GM12878 (cell line): ENCODE measurements around the gene ZNF324. TPM values are rescaled to one million over a fixed set of nuclear protein-coding genes. Genes with fewer than 3 reads are reported as not detected.

ENCODE experiments used
- CBFB ChIP-seq: IDR thresholded peaks from 2 replicates; pipeline ENCODE4 v1.6.1; 2016; ENCODE audit warnings: antibody characterized with exemption, low read depth
- CREM ChIP-seq: IDR thresholded peaks from 2 replicates; pipeline ENCODE4 v1.6.1; 2014; ENCODE audit warnings: antibody characterized with exemption, low read depth
- FOXK2 ChIP-seq: fragments of 450-650 bp; IDR thresholded peaks from 2 replicates; pipeline ENCODE4 v1.6.1; 2017; ENCODE audit warnings: mild to moderate bottlenecking, moderate library complexity
- GABPA ChIP-seq: IDR thresholded peaks from 2 replicates; pipeline ENCODE4 v1.6.1; 2014; ENCODE audit warnings: antibody characterized with exemption, low read depth, mild to moderate bottlenecking, inconsistent platforms
- IKZF1 ChIP-seq: fragments of 450-650 bp; conservative IDR thresholded peaks from 2 replicates; pipeline ENCODE4 v1.6.1; 2017; ENCODE audit warnings: antibody characterized with exemption, mild to moderate bottlenecking
- PML ChIP-seq: IDR thresholded peaks from 2 replicates; pipeline ENCODE4 v1.6.1; 2012; ENCODE audit warnings: low read length, inconsistent platforms
- POLR2A ChIP-seq: IDR thresholded peaks from 2 replicates; pipeline ENCODE4 v1.6.1; 2011; ENCODE audit warnings: low read depth, mild to moderate bottlenecking, low read length
- POLR2AphosphoS5 ChIP-seq: IDR thresholded peaks from 2 replicates; pipeline ENCODE4 v1.6.1; 2011; ENCODE audit warnings: mild to moderate bottlenecking, low read length, inconsistent platforms
- RAD51 ChIP-seq: fragments of 450-650 bp; IDR thresholded peaks from 2 replicates; pipeline ENCODE4 v1.6.1; 2016; ENCODE audit warnings: moderate library complexity, mild to moderate bottlenecking, inconsistent platforms
- SIN3A ChIP-seq: IDR thresholded peaks from 2 replicates; pipeline ENCODE4 v1.6.1; 2012; ENCODE audit warnings: low read depth, low read length, improper control_type of control experiment
- SMARCA5 ChIP-seq: fragments of 450-650 bp; IDR thresholded peaks from 2 replicates; pipeline ENCODE4 v1.6.1; 2017; ENCODE audit warnings: mild to moderate bottlenecking
- SP1 ChIP-seq: IDR thresholded peaks from one replicate; pipeline ENCODE4 v1.6.1; 2011; ENCODE audit warnings: low read depth, low read length
- TAF1 ChIP-seq: IDR thresholded peaks from 2 replicates; pipeline ENCODE4 v1.6.1; 2011; ENCODE audit warnings: mild to moderate bottlenecking, low read depth, low read length, borderline replicate concordance
- TBL1XR1 ChIP-seq: IDR thresholded peaks from 2 replicates; pipeline ENCODE4 v1.6.1; 2012; ENCODE audit warnings: low read depth, low read length, improper control_type of control experiment
- ZNF207 ChIP-seq: fragments of 450-650 bp; IDR thresholded peaks from 2 replicates; pipeline ENCODE4 v1.6.1; 2014; ENCODE audit warnings: antibody characterized with exemption, mild to moderate bottlenecking, borderline replicate concordance
- ZNF24 ChIP-seq: fragments of 450-650 bp; IDR thresholded peaks from 2 replicates; pipeline ENCODE4 v1.6.1; 2017; ENCODE audit warnings: antibody characterized with exemption, mild to moderate bottlenecking
- polyA plus RNA-seq, 11 experiments: library from polyadenylated mRNA; depleted of rRNA in 4 of 11; unstranded in 6 of 11; stranded (reverse) in 5 of 11; fragments of >200 nt; fragmentation: Nextera tagmentation in 4 of 11; fragmentation: Illumina TruSeq in 1 of 11; extraction: Ambion mirVana in 4 of 11; extraction: Trizol in 1 of 11; gene quantifications; 1 replicate in 1 of 11; 2 replicates in 10 of 11; pipeline versions ENCODE4 v1.2.1 to v1.2.3, GENCODE V29; 2011 to 2016; ENCODE audit warnings: inconsistent platforms in 2 of 11, missing spikeins in 2 of 11, low read depth in 1 of 11
- total RNA-seq, 4 experiments: library from RNA; depleted of rRNA in 3 of 4; stranded (reverse); fragments of >200 nt in 3 of 4; fragmentation: Illumina TruSeq in 1 of 4; extraction: Trizol in 1 of 4; gene quantifications; 2 replicates each; pipeline versions ENCODE4 v1.2.1 to v1.2.3, GENCODE V29; 2013 to 2021
- TF ChIP-seq, protein P1 (sequence below): fragments of 450-650 bp; IDR thresholded peaks from 2 replicates; pipeline ENCODE4 v1.6.1; 2016; ENCODE audit warnings: mild to moderate bottlenecking, moderate library complexity, borderline replicate concordance
- TF ChIP-seq, protein P2 (sequence below): fragments of 450-650 bp; IDR thresholded peaks from 2 replicates; pipeline ENCODE4 v1.6.1; 2018; ENCODE audit warnings: borderline replicate concordance, mild to moderate bottlenecking; ENCODE audit not compliant: partially characterized antibody
- TF ChIP-seq, protein P3 (sequence below): IDR thresholded peaks from 2 replicates; pipeline ENCODE4 v1.6.1; 2012; ENCODE audit warnings: low read depth, low read length, improper control_type of control experiment
- TF ChIP-seq, protein P4 (sequence below): IDR thresholded peaks from 2 replicates; pipeline ENCODE4 v1.6.1; 2011; ENCODE audit warnings: low read depth, low read length, improper control_type of control experiment, borderline replicate concordance
- TF ChIP-seq, protein P5 (sequence below): fragments of 450-650 bp; IDR thresholded peaks from 2 replicates; pipeline ENCODE4 v1.6.1; 2016; ENCODE audit warnings: mild to moderate bottlenecking

The ZNF324 gene
- total and polyA plus RNA-seq, 10 of the 15 experiments (the other 5 are each of a cell fraction or from before 2014, with no cell fraction given), result 0.71 to 13.9 (median 7.0) TPM

DNA sequence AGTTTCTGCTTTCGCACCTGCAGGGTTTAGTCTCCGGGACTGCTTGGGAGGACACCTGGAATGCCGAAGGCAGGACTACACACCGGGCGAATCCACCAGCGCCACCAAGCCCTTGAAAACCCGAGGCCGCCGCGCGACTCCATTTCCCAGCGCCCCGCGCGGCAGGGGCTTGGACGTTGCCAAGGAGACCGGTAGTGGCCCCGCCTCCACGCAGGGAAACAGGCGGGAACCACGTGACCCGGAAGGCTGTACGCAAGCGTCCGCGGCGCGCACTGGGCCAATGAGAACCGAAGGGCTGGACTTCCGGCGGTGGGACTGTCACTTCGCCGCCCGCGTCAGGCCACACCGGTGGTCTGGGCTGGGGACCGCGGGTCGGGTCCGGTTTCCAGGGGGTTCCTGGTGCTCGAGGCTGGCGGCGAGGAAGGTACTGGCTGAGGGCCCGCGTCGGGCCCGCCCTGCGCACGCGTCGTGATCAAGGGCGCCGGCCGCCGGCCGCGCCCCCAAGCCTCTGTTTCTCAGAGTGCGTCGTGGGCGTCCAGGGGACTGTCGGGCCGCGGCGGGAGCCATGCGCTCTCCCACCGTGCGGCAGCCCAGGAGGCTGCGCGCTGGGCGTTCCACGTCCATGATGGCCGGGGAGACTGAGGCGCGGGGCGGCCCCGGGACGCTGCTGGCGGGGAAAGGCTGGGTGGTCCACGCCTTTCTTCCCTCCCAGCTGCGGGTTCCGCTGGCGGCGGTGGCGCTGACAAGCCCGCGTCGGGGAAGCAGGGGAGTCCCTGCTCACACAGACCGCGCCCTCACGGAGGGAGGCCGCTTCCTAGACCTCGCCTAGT lies at the start of gene ZNF324 (continued):
- TF ChIP-seq, protein P1, sequence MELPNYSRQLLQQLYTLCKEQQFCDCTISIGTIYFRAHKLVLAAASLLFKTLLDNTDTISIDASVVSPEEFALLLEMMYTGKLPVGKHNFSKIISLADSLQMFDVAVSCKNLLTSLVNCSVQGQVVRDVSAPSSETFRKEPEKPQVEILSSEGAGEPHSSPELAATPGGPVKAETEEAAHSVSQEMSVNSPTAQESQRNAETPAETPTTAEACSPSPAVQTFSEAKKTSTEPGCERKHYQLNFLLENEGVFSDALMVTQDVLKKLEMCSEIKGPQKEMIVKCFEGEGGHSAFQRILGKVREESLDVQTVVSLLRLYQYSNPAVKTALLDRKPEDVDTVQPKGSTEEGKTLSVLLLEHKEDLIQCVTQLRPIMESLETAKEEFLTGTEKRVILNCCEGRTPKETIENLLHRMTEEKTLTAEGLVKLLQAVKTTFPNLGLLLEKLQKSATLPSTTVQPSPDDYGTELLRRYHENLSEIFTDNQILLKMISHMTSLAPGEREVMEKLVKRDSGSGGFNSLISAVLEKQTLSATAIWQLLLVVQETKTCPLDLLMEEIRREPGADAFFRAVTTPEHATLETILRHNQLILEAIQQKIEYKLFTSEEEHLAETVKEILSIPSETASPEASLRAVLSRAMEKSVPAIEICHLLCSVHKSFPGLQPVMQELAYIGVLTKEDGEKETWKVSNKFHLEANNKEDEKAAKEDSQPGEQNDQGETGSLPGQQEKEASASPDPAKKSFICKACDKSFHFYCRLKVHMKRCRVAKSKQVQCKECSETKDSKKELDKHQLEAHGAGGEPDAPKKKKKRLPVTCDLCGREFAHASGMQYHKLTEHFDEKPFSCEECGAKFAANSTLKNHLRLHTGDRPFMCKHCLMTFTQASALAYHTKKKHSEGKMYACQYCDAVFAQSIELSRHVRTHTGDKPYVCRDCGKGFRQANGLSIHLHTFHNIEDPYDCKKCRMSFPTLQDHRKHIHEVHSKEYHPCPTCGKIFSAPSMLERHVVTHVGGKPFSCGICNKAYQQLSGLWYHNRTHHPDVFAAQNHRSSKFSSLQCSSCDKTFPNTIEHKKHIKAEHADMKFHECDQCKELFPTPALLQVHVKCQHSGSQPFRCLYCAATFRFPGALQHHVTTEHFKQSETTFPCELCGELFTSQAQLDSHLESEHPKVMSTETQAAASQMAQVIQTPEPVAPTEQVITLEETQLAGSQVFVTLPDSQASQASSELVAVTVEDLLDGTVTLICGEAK, result peak; percentile 81; the same call in 1 of the 2 replicates
- TF ChIP-seq SP1, result peak; percentile 69
- TF ChIP-seq FOXK2, result peak; percentile 58; the same call in 1 of the 2 replicates
- TF ChIP-seq CREM, result peak; percentile 72
- TF ChIP-seq, protein P2, sequence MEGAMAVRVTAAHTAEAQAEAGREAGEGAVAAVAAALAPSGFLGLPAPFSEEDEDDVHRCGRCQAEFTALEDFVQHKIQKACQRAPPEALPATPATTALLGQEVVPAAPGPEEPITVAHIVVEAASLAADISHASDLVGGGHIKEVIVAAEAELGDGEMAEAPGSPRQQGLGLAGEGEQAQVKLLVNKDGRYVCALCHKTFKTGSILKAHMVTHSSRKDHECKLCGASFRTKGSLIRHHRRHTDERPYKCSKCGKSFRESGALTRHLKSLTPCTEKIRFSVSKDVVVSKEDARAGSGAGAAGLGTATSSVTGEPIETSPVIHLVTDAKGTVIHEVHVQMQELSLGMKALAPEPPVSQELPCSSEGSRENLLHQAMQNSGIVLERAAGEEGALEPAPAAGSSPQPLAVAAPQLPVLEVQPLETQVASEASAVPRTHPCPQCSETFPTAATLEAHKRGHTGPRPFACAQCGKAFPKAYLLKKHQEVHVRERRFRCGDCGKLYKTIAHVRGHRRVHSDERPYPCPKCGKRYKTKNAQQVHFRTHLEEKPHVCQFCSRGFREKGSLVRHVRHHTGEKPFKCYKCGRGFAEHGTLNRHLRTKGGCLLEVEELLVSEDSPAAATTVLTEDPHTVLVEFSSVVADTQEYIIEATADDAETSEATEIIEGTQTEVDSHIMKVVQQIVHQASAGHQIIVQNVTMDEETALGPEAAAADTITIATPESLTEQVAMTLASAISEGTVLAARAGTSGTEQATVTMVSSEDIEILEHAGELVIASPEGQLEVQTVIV, result peak; percentile 71
- peak; percentile 38; the same call in 1 of the 2 replicates for TF ChIP-seq TAF1
- TF ChIP-seq POLR2AphosphoS5, result peak; percentile 82; the same call in 1 of the 2 replicates
- 0 out of 2 replicates have a peak, but pooled peaks have one; percentile 57 for TF ChIP-seq TBL1XR1
- TF ChIP-seq, protein P3, sequence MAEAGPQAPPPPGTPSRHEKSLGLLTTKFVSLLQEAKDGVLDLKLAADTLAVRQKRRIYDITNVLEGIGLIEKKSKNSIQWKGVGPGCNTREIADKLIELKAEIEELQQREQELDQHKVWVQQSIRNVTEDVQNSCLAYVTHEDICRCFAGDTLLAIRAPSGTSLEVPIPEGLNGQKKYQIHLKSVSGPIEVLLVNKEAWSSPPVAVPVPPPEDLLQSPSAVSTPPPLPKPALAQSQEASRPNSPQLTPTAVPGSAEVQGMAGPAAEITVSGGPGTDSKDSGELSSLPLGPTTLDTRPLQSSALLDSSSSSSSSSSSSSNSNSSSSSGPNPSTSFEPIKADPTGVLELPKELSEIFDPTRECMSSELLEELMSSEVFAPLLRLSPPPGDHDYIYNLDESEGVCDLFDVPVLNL, result no peak
- TF ChIP-seq RAD51, result peak; percentile 98
- TF ChIP-seq POLR2A, result peak; percentile 88
- TF ChIP-seq IKZF1, result peak; percentile 81
- peak; percentile 82 for TF ChIP-seq GABPA
- TF ChIP-seq PML, result peak; percentile 44; the same call in 1 of the 2 replicates
- 0 out of 2 replicates have a peak, but pooled peaks have one; percentile 31 for TF ChIP-seq SMARCA5
- TF ChIP-seq, protein P4, sequence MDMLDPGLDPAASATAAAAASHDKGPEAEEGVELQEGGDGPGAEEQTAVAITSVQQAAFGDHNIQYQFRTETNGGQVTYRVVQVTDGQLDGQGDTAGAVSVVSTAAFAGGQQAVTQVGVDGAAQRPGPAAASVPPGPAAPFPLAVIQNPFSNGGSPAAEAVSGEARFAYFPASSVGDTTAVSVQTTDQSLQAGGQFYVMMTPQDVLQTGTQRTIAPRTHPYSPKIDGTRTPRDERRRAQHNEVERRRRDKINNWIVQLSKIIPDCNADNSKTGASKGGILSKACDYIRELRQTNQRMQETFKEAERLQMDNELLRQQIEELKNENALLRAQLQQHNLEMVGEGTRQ, result peak; percentile 90
- no peak for TF ChIP-seq ZNF24
- TF ChIP-seq CBFB, result no peak
- TF ChIP-seq, protein P5, sequence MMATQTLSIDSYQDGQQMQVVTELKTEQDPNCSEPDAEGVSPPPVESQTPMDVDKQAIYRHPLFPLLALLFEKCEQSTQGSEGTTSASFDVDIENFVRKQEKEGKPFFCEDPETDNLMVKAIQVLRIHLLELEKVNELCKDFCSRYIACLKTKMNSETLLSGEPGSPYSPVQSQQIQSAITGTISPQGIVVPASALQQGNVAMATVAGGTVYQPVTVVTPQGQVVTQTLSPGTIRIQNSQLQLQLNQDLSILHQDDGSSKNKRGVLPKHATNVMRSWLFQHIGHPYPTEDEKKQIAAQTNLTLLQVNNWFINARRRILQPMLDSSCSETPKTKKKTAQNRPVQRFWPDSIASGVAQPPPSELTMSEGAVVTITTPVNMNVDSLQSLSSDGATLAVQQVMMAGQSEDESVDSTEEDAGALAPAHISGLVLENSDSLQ, result peak; percentile 82
- peak; percentile 73; the same call in 1 of the 2 replicates for TF ChIP-seq SIN3A
- TF ChIP-seq ZNF207, result peak; percentile 66
